Osteocyte (in vitro differentiated cells): ENCODE data around the gene HEYL. TPM values are rescaled to one million over a fixed set of nuclear protein-coding genes. Genes with fewer than 3 reads are reported as not detected.

Experiments
- DNase-seq: peaks from one replicate; pipeline ENCODE4 v3.0.0; 2021; ENCODE audit warnings: mixed read lengths; ENCODE audit not compliant: unreplicated experiment; ENCODE audit errors: extremely low spot score
- H3K27ac Mint-ChIP-seq: one replicate; pipeline ENCODE4 v1.8.0; 2021; ENCODE audit warnings: mild to moderate bottlenecking, mixed read lengths; ENCODE audit not compliant: unreplicated experiment
- H3K27me3 Mint-ChIP-seq: one replicate; pipeline ENCODE4 v1.8.0; 2021; ENCODE audit warnings: mixed read lengths; ENCODE audit not compliant: unreplicated experiment
- H3K36me3 Mint-ChIP-seq: one replicate; pipeline ENCODE4 v1.8.0; 2021; ENCODE audit warnings: mixed read lengths; ENCODE audit not compliant: unreplicated experiment
- H3K4me1 Mint-ChIP-seq: one replicate; pipeline ENCODE4 v1.8.0; 2021; ENCODE audit warnings: mixed read lengths; ENCODE audit not compliant: unreplicated experiment
- H3K4me3 Mint-ChIP-seq: one replicate; pipeline ENCODE4 v1.8.0; 2021; ENCODE audit warnings: mild to moderate bottlenecking, moderate library complexity, mixed read lengths; ENCODE audit not compliant: unreplicated experiment
- H3K9me3 Mint-ChIP-seq: one replicate; pipeline ENCODE4 v1.8.0; 2021; ENCODE audit warnings: mixed read lengths; ENCODE audit not compliant: unreplicated experiment
- CTCF ChIP-seq: fragments of 200-600 bp; sonication (generic); IDR thresholded peaks from 2 replicates; pipeline ENCODE4 v1.5.0; 2021; ENCODE audit warnings: antibody characterized with exemption, mild to moderate bottlenecking, moderate library complexity
- total RNA-seq: library from RNA; stranded (reverse); gene quantifications from 2 replicates; pipeline ENCODE4 v1.2.1, GENCODE V29; 2021

The HEYL gene
- total RNA-seq, 1 donor from 2014 or later = 1.4 TPM

GRCh38 chr1:39637361-39637760 lies 2.1 kb downstream of the HEYL start:
- Mint-ChIP-seq H3K27me3 (peaks cover 7% of the 10 kb centered on the region), H3K4me3 (no peak overlapping the region), H3K4me1 (peaks cover 25% of the 10 kb centered on the region), H3K9me3 (no peaks in the 10 kb centered on the region), H3K36me3 (no peaks in the 10 kb centered on the region), H3K27ac (no peak overlapping the region)
- no peak for TF ChIP-seq CTCF
- no peak for DNase-seq

GRCh38 chr1:39635871-39636210 lies 3.6 kb downstream of the HEYL start:
- H3K4me1 Mint-ChIP-seq = peaks cover 25% of the 10 kb centered on the region
- H3K27me3 Mint-ChIP-seq = peaks cover 16% of the 10 kb centered on the region
- H3K4me3 Mint-ChIP-seq = no peak overlapping the region
- TF ChIP-seq CTCF = no peak
- H3K27ac Mint-ChIP-seq = no peak overlapping the region
- H3K9me3 Mint-ChIP-seq = no peaks in the 10 kb centered on the region
- H3K36me3 Mint-ChIP-seq = no peaks in the 10 kb centered on the region
- DNase-seq = no peak

- Mint-ChIP-seq H3K4me3 (no peak overlapping the region), H3K4me1 (peaks cover 25% of the 10 kb centered on the region), H3K27ac (no peak overlapping the region), H3K9me3 (no peaks in the 10 kb centered on the region), H3K36me3 (no peaks in the 10 kb centered on the region), H3K27me3 (peaks cover 21% of the 10 kb centered on the region)
- DNase-seq = no peak
- no peak for TF ChIP-seq CTCF
Measured at GRCh38 chr1:39635205-39635870, 4.1 kb downstream of the HEYL start.

- TF ChIP-seq CTCF = no peak
- peaks cover 1% of the 10 kb centered on the region for H3K36me3 Mint-ChIP-seq
- H3K9me3 Mint-ChIP-seq = no peaks in the 10 kb centered on the region
- no peak overlapping the region for H3K27ac Mint-ChIP-seq
- DNase-seq = no peak
- H3K4me3 Mint-ChIP-seq = peak overlapping the region; percentile 57
- H3K4me1 Mint-ChIP-seq = peaks cover 25% of the 10 kb centered on the region
- H3K27me3 Mint-ChIP-seq = peaks cover 24% of the 10 kb centered on the region
Measured at GRCh38 chr1:39633422-39633821, 6.0 kb downstream of the HEYL start.

GRCh38 chr1:39632682-39633417 lies 6.6 kb downstream of the HEYL start:
- Mint-ChIP-seq H3K4me3 (peak overlapping the region; percentile 57), H3K4me1 (peaks cover 25% of the 10 kb centered on the region), H3K36me3 (peaks cover 1% of the 10 kb centered on the region), H3K27ac (no peak overlapping the region), H3K27me3 (peaks cover 24% of the 10 kb centered on the region), H3K9me3 (no peaks in the 10 kb centered on the region)
- no peak for TF ChIP-seq CTCF
- no peak for DNase-seq
